NCI-H2107 (cell line): ENCODE data around the gene PM20D1.

Source experiments
- DNase-seq: peaks from one replicate; lab custom pipeline; 2025; lab: John Stamatoyannopoulos, UW

Gene PM20D1

DNA sequence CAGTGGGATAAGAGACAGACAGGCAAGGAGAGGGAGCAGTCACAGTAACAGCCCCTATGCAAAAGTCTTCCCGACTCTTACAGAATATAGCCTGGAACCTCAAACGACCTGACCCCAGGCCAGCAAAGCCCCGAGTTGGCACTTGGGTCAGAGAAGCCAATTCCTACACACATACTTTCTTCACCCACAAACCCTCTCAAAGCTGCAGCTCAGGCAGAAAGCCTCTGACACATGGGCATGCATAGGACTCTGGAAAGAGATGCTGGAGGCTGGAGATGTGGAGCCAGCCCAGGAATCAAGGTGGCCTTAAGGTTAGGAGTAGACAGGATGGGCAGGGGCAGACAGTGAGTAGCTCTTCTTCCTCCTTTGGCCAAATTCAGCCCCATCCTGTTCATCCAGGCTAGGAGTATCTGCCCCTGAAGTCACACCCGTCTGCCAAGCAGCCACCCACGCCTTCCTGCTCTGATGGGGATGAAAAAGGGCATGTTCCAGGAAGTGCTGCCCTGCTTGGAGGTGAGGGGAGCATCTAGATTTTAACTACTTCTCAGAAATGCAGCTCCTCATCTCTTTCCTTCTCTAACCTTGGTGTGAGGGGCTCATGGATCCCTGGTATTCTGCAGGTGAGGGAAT lies 44.7 kb downstream of the PM20D1 start:
- no peak for DNase-seq

DNA sequence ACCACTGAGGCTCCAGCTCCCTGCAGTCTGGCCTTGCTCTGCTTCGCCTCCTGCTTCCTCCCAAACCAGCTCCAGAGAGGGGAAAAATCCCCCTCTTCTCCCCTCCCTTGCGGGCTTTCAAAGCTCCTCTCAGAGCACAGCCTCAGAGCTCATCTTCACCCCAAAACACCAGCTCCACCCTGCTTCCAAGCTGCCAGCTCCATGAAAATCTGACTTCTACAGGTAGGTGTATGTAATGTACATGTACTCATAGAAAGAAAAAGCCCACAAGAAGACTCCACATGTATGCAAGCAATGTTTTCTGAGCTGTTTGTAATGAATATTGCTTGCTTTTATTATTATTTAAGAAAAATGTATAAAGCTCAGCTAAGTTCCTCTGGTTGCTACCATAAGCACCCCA lies 45.3 kb downstream of the PM20D1 start:
- DNase-seq: no peak

DNA sequence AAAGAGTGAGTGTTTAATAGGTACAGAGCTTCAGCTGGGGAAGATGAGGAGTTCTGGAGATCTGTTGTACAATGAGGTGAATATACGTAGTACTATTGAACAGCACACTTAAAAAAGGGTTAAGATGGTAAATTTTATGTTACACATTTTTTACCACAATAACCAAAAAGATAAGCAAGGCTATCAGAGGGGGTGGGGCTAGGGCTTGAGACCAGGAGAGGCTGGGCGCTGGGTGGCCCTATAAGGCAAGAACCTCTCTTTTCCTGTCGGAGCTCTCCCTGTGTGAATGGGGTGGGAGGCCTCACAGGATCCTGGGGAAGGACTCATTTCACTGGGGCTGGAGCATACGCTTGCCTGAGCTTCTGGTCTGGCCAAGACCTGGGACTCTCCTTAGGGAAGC lies 45.9 kb downstream of the PM20D1 start:
- no peak for DNase-seq

DNA sequence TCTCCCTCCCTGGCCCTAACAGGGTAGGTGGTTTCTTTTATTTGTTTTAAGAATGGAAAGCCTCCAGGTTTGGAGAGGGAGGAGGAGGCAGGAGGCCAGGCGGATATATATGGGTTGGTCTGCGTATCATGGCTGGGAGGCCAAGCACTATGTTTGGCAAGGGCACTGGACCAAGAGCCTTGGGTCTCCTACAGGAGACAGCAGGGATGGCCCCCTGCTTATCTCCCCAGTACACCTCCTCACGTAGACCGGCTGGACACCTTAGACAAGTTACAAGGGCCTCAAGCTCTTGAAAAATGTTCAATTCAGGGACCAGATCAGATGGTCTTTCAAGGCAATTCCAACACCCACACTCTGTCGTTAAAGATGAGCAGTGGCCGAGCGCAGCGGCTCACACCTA lies 47.9 kb downstream of the PM20D1 start:
- DNase-seq: no peak

DNA sequence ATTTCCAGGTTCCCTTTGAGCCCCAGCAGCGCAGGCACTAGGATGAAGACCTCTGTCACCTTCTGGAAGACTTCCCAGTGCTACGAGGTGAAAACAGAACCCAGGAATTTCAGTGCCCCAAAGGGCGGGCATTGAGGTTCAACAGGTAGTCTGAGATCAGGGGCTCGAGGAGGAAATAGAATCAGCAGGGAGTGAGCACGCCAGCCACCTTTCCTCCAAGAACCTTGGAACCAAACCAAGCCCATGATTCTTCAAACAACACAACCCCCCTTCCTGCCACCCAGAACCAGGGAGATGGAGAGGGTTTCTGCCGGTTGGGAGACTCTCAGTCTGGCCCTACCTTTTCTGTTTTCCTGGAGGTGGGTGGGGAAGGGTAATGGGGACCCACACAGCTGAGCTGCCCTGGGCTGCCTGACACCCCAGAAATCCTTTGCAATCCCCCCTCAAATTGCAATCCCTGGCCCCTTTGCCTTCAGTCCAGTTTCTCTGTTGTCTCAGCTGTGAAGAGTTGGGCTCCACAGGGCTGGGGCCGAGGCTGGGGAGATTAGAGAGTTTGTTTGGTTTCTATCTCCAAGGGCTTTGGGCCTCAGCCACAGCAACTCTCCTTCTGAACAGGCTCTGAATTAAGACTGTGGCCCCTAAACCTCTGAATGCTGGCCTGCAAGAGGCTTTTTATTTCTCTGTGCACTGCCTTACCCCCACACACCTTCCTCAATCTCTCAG lies 48.8 kb downstream of the PM20D1 start:
- DNase-seq: no peak

DNA sequence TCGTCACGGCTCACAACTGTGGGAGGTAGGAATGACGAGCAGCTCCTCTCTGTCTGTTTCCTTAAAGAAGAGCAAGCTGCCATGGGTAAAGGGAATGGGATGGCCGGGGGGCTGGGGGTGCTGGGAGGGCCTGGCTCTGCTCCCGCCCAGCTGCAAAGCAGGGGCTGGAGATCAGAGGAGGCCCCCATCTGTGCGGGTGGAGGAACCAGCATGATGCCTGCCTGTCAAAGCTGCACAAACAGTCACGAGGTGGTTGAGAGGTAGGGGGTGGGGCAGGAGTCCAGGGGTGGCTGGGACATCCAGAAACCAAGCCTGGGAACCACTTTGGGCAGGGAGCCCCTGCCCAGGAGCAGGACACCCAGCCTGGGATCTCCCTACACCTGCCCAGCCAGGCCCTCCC lies 49.5 kb downstream of the PM20D1 start:
- DNase-seq: no peak

DNA sequence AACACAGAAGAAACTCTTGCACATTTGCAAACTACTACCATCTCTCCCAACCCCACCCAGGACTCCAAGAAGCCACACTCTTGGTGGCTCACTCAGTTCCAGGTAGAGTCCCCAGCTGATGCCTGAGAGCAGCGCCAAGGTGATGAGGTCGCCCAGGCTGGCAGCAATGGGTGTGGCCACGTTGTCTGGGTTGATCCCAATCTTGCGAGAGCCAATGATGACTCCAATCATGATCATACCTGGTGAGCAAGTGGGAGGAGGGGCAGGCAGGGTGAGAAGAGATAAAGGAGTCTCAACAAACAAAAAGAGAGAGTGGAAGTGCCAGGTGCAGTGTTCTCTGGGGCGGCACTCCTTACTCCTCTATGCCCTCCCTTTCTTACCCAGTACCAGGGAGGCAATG lies 51.4 kb downstream of the PM20D1 start:
- no peak for DNase-seq

DNA sequence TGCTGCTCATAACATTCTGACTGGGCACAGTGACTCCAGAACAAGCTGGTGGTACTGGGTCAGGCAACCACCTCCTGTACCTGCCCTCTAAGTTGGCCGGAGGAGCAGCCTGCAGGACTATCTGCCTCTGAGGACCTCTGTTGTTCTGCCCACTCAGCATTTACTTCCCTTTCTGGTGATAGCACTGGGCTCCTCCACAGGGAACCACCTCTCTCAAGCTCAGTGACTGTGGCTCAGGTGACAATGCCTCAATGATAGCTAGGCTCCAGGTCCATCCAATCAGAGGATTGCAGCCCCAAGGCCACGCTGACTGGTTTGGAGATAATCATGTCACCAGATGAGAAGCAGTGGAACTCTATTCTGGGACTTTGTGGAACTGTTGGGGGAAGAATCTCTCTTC lies 52.8 kb downstream of the PM20D1 start:
- DNase-seq: no peak

DNA sequence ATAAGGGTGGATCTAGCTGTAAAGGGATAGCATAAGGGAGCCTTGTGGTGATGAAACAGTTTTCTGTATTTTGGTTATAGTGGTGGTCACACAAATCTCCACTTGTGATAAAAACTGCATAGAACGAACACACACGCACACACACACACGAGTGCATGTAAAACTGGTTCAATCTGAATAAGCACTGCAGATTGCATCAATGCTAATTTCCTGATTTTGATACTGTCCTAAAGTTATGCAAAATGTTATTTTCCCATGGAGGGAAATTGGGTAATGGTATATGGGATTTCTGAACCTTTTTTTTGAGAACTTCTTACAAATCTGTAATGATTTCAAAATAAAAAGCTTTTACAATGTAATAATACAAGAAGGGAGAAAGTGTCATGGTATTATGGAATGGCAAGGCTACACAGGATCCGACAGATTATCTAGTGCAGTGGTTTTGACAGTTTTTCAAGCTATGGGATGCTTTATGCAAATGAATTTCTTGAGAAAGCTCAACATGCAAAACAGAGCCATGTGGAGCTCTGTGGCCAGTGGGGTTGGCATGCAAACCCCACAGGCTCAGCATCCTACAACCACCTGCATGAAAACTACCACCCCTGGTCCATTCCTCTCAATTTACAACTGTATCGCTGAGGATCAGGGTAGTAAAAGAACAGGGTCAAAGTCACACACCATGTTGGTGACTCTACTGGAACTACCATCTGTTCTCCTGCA lies 55.8 kb downstream of the PM20D1 start:
- no peak for DNase-seq

DNA sequence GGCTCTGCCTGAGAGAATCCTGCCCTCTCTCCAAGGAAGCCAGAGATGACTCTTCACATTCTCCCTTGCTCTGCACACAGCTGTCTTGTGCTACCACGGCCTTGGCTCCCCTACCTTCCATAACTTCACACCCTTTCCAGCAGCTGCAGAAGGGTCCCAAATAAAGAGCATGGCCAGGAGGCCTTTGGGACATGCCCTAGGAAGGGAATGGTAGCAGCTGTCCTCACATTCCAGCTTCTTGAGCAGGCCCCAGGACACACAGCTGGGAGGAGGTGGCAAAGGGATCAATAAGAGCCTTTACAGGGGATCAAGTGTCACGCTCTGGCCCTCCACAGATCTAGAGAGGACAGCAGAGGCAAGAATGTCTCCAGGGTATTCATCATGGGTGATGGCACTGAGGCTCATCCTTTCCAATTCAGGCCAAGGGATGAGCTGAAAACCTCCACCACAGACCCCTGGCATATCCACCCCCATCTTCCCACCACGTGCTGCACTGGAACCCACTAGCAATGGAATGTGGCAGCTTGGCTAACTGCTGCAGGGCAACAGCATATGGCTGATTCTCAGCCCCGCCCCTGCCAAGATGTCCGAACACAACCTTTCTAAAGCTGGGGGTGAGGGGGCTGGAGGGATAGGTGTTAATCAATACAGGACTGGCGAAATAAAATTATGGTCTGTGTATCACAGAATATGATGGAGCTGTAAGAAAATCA lies 56.8 kb downstream of the PM20D1 start:
- DNase-seq: no peak

DNA sequence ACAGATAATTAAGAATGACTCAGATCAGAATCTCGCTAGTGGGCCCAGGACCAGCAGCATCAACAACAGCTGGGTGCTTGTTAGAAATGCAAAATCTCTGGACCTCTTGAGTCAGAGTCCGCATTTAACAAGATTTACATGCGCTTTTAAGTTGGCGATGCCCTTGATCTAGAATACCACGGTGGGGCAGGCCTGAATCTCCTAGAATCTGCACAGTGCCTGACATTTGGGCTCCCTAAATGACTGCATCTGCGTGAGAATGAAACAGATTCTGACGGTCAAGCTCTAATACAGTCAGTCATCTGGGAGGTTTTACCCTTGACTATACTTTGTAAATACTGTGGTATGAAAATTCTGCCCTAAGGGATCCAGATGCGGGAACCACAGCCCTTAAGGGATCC lies 57.5 kb downstream of the PM20D1 start:
- no peak for DNase-seq

DNA sequence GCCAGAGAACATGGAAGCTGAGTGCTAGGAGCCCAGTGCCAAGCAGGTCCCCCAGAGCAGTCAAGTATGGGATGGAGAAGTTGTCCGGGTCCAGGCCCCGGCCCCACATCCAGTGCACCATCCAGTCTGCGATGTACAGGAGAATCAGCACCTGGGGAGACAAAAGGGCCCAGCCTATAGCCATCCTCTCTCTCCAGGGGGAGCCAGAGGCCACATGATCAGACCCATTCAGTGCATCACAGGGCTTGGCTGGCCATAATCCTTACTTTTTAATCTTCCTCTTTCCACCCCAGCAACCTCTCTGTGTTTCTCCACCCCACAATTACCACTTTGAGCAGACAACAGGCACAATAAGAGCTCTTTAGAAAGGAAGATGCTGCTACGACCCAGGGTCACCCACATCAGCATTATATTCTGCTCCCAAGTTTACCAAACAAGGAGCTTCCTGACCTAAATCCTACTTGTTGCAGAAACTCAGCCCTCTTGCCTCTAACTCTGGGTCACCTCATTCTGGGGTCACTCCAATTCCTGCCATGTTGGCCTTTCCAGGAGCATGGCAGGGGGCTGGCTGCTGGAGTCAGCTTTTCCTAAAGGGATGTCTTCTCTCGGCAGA lies 58.3 kb downstream of the PM20D1 start:
- DNase-seq: peak; percentile 71

DNA sequence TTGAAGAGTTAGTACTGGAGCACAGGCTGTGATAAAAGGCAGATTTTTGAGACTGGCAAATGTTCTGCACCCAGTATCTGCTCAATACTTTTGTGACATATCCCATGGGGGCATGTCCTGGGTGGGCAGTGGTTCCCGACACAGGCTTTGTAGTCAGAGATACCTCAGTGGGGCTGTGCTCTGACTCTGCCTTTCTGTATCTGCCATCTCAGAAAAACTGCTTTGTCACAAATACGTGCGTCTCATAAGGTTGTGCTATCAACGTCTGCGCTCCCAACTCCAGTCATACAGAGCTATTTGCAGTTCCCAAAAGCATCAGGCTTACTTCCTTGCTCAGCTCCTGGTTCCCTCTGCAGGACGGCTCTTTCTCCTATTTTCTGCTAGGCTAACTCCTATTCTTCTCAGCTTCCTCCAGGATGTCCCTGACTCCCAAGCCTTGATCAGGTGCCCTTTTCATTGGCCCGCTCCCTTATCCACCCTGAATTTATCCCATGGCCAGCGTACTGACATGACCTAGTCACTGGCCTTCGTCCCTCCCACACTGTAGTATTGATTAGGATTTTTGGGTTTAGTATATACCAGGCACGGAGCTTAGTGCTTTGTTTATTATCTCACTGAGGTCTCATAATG lies 62.5 kb downstream of the PM20D1 start:
- no peak for DNase-seq

DNA sequence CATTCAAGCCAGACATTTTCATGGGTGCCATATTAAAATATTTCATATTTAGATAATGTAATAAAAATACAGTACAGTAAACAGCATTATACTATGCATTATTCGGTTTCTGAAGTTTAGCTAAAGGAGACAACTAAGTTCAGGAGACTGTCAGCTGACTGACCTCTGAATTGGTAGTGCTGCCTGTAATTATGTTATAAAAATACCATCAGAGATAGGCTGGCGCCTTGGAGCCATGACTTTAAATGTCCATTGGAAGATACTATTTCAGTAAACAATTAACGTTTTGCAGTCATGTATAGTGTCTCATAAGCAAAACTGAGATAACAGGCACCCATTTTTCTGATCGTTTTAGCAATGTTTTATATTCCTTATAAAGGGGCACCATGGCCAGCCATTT lies 63.3 kb downstream of the PM20D1 start:
- DNase-seq: no peak

DNA sequence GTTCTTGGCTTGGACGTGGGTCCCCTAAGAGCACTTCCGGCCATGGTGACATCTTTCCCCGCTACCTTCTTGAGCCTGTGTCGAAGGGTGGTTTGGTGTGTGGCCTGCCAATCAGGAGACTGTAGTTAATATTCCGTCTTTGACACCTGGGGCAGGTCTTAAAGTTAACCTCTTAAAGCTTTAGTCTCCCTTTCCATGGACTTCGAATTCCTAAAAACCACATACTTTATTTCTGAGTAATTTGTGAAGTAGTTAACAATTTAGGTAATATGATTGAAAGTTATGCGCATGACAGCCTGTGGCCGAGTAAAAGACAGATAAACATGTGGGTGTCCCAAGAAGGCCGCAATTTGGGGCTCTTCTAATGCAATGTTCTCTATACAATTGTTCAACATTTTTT lies 64.5 kb downstream of the PM20D1 start:
- no peak for DNase-seq

DNA sequence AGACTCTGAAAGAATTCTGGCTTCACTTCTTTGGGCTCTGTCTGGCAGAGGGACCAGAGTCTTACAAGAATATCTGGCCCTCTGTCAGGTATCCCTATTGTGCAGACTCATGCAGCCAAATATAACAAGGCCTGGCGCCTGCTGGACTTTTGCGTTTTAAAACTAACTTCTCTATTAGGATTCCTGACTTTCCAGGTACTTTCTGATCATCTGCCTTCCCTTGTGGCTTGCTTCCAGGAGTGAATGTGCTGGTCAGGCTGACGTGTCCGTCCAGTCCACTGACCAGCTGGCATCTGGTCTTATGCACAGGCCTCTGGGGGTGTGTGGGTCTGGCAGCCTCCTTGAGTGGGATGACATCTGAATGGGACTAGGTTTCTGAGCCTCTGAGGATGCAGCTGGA lies 66.0 kb downstream of the PM20D1 start:
- no peak for DNase-seq

DNA sequence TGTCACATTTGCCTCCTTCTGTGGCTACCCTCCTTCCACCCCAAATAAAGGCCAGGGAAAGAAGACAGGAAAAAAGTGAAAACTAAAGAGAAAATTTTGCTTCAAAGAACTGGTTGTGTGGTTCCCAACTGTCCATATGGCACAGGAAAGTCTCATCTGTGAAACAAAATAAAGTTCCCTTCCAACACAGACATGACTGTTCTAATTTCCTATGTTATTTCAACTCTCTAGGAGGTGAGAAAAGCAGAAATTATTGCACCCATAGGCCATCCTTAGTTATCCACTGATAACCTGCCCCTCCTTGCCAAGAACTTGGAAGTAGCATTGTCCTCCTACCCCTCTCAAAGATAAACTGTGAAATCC lies 66.5 kb downstream of the PM20D1 start:
- DNase-seq: no peak

DNA sequence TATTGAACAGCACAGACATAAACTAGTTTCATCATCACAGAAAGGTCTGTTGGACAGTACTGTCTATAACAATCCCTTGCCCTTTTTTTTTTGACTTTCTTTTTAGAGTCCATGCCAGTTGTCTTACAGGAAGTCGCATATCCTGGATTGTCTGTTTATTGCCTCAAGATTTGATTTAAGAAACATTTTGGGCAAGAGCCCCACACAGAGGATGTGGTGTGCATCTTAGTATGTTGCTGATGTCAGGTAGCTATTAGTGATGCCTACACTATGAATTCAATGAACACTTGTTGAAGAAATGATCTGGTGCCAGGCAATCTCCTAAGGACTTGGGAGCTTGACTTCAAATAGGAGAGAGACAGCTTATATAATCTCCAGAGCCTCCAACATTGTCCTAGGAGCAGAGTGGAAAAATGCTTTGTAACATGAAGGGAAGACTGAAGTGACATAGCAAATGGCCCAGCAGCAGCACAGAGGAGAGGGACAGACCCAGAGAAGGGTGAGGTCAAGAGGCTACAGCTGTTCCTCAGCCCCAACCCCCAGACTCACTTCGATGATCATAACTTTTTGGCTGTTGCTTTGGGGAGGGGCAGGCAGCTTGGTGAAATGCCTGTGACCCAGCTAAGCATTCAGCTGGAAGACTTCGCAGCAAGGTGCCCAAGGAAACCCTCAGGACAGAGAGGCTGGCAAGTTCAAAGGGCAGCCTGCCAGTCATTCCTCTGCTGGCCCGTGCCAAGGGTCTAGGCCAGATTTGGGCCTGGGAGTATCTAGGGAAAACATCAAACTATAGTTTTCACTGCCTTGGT lies 67.1 kb downstream of the PM20D1 start:
- DNase-seq: no peak

DNA sequence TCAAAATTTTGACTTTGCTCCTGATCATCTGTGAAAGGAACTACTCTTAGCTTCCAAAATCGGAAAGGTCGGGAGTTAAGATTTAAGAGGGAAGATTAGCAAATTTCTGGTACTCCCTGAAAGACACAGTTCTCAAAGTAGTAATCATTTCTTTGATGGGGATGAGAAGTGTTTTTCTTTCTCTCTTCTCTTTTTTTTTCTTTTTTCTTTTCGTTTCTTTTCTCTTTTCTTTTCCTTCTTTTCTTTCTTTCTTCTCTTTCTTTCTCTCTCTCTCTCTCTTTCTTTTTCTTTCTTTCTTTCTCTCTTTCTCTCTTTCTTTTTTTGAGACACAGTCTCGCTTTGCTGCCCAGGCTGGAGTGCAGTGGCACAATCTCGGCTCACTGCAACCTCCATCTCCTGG lies 69.6 kb downstream of the PM20D1 start:
- no peak for DNase-seq
